Measurements from ENCODE around the gene ACTL7B. TPM values are rescaled to one million over a fixed set of nuclear protein-coding genes. Genes with fewer than 3 reads are reported as not detected.
"Not testable (repeated sequence)": the region's sequence is repeated elsewhere in the genome, so short reads cannot be mapped to it uniquely, and the experiment has no call there.

ACTL7B gene
- total RNA-seq, 4 donors from 2014 or later = not detected

DNA sequence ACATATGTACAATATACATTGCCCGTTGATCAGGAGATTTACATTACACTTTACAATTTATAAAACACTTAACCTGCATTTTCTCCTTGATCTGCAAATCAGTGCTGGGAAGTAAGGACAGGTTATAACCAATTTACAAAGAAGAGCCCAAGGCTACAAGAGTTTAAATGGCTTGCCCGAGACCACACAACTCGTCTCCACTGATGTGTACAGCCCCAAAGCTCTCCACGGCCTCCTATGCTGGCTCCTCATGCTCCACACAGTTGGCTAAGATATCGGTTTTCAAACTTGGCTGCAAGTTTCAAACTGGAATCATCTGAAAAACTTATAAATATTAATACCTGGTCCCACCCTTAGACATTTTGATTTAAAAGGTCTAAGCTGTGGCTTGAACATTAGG, 10.3 kb downstream of the ACTL7B start:
- peak in 1 of 2 donors; percentile 31 for DNase-seq (ENCODE audit: low spot score in 2 of 2)
- WGBS, 2 donors = 43 to 55% methylated on average over 5 of the region's 5 CpGs
- intact Hi-C loops (cut with DNase I; ENCODE audit: low total_unique reads) = no loop called here
- H3K4me3 ChIP-seq (ENCODE audit: low read depth, poor library complexity, severe bottlenecking) = no peak overlapping the region
- TF ChIP-seq, protein P1, sequence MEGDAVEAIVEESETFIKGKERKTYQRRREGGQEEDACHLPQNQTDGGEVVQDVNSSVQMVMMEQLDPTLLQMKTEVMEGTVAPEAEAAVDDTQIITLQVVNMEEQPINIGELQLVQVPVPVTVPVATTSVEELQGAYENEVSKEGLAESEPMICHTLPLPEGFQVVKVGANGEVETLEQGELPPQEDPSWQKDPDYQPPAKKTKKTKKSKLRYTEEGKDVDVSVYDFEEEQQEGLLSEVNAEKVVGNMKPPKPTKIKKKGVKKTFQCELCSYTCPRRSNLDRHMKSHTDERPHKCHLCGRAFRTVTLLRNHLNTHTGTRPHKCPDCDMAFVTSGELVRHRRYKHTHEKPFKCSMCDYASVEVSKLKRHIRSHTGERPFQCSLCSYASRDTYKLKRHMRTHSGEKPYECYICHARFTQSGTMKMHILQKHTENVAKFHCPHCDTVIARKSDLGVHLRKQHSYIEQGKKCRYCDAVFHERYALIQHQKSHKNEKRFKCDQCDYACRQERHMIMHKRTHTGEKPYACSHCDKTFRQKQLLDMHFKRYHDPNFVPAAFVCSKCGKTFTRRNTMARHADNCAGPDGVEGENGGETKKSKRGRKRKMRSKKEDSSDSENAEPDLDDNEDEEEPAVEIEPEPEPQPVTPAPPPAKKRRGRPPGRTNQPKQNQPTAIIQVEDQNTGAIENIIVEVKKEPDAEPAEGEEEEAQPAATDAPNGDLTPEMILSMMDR (IDR thresholded peaks at IDR 0.05) = no peak
- TF ChIP-seq POLR2A (IDR thresholded peaks at IDR 0.05) = no peak

DNA sequence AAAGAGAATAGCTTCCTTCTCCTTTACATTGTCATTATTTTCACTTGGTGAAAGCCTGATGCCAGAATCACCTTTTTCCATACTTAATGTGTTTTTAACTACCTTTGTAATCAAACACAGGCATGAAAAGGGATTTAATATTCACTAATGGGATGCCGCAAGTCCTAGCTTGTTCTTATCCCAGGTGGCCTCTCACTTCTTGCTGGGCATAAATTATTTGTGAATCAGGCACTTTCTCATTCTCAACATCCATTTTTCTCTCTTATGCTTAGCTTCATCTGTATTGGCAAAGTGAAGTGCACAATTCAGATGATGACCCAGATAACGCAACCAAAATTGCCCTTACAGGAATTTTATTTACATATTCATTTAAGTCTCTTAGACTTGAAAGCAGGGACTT, 10.9 kb downstream of the ACTL7B start:
- WGBS, 2 donors = 51 to 62% methylated on average over 2 of the region's 2 CpGs
- DNase-seq (ENCODE audit: low spot score in 2 of 2) = no peak
- intact Hi-C loops (cut with DNase I; ENCODE audit: low total_unique reads) = no loop called here
- TF ChIP-seq, protein P1 (IDR thresholded peaks at IDR 0.05) = no peak
- no peak overlapping the region for H3K4me3 ChIP-seq (ENCODE audit: low read depth, poor library complexity, severe bottlenecking)

DNA sequence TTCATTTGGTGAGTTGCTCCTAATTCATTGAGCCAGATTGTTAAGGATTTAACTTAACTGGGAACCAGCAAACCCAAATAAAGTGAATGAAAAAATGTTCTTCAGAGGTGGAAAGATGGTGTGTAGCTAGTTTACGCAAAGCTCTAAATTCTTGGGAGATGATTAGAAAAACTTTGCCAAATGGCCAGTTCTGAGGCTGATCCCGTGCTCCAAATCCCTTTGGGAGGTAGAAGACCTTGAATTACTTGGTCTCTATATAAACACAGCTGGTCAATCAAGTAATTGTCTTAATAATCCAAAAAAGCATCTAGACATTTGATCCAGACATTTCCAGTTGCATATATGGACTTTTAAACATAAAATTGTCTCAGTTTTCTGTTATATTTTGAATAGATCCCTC, 11.4 kb downstream of the ACTL7B start:
- TF ChIP-seq, protein P1 (IDR thresholded peaks at IDR 0.05) = no peak
- no peak for TF ChIP-seq POLR2A (IDR thresholded peaks at IDR 0.05)
- peak in 1 of 2 donors; percentile 28 for DNase-seq (ENCODE audit: low spot score in 2 of 2)
- 30 to 42% methylated on average over 2 of the region's 2 CpGs for WGBS, 2 donors
- H3K4me3 ChIP-seq (ENCODE audit: low read depth, poor library complexity, severe bottlenecking) = no peak overlapping the region
- intact Hi-C loops (cut with DNase I; ENCODE audit: low total_unique reads) = no loop called here

DNA sequence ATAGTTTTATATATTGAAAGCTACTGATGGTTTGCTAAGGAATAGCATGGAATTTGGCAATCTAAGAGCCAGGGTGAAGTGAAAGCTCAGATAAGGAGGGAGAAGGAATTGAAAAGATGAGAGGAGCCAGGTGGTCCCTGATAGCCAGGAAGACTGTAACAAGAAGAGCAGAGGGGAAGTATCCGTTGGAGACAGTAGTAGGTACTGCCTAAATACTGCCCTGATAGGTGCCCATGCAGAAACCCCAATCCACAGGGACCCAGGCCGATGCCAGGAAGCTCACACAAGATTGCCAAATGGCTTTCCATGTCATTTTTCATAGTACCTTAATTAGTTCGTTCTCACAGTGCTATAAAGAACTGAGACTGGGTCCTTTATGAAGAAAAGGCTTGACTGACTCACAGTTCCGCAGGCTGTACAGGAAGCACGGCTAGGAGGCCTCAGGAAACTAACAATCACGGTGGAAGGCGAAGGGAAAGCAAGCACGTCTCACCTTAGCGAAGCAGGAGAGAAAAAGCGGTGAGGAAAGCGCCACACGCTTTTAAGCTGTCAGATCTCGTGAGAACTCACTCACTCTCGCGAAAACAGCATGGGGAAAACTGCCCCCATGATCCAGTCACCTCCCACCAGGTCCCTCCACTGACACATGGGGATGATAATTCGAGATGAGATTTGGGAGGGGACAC, 13.0 kb downstream of the ACTL7B start:
- no peak overlapping the region for H3K4me3 ChIP-seq (ENCODE audit: low read depth, poor library complexity, severe bottlenecking)
- 73 to 80% methylated on average over 16 of the region's 16 CpGs for WGBS, 2 donors
- TF ChIP-seq POLR2A (IDR thresholded peaks at IDR 0.05) = no peak
- TF ChIP-seq, protein P1 (IDR thresholded peaks at IDR 0.05) = no peak
- intact Hi-C loops (cut with DNase I; ENCODE audit: low total_unique reads) = no loop called here
- DNase-seq (ENCODE audit: low spot score in 2 of 2) = peak in 1 of 2 donors; percentile 73

DNA sequence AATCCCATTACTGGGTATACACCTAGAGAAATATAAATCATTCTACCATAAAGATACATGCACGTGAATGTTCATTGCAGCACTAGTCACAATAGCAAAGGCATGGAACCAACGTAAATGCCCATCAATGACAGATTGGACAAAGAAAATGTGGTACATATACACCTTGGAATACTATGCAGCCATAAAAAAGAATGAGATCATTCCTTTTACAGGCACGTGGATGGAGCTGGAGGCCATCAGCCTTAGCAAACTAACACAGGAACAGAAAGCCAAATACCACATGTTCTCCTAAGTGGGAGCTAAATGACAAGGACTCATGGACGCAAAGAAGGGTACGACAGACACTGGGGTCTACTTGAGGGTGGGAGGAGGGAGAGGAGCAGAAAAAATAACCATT, 16.2 kb downstream of the ACTL7B start:
- H3K4me3 ChIP-seq (ENCODE audit: low read depth, poor library complexity, severe bottlenecking); intact Hi-C loops (cut with DNase I; ENCODE audit: low total_unique reads): not testable (repeated sequence)
- 93 to 95% methylated on average over 5 of the region's 5 CpGs for WGBS, 2 donors
- DNase-seq (ENCODE audit: low spot score in 2 of 2) = peak in 1 of 2 donors; percentile 18

DNA sequence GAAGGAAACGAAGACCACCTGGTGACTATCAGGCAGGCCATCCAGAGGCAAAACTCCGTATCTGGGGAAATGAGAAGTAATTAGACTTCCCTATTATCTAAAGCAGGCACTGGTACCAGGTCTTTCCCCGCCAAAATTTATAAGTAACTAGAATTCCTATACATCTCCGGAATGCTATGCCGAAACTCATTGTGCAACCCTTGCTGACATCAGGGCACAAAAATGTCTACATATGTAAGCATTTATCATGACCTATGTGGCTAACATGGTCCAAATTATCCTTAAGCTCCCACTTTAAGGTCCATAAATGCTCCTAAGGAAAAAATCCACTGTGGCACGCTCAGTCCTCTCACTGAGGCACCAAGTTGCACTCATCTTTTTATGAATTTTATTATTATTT, 17.8 kb downstream of the ACTL7B start:
- WGBS, 2 donors = 73 to 76% methylated on average over 6 of the region's 6 CpGs
- H3K4me3 ChIP-seq (ENCODE audit: low read depth, poor library complexity, severe bottlenecking) = no peak overlapping the region
- intact Hi-C loops (cut with DNase I; ENCODE audit: low total_unique reads) = no loop called here
- no peak for DNase-seq (ENCODE audit: low spot score in 2 of 2)
- no peak for TF ChIP-seq POLR2A (IDR thresholded peaks at IDR 0.05)
- TF ChIP-seq, protein P1 (IDR thresholded peaks at IDR 0.05) = no peak

Data from lower leg skin (tissue), 4 donors.